Neural cell (in vitro differentiated cells): ENCODE results near the gene USP49.

Source experiments
- CTCF ChIP-seq: fragments of 450-650 bp; IDR thresholded peaks from 2 replicates; pipeline ENCODE4 v1.5.1; 2014; ENCODE audit warnings: antibody characterized with exemption, mild to moderate bottlenecking, moderate library complexity; ENCODE audit not compliant: poor library complexity, severe bottlenecking
- POLR2AphosphoS5 ChIP-seq: IDR thresholded peaks from 2 replicates; pipeline ENCODE4 v1.6.1; 2012
- TAF1 ChIP-seq: IDR thresholded peaks from 2 replicates; pipeline ENCODE4 v1.6.1; 2012; ENCODE audit warnings: low read depth

- no peak for TF ChIP-seq CTCF
- TF ChIP-seq TAF1: no peak
- no peak for TF ChIP-seq POLR2AphosphoS5
These were observed 5.7 kb upstream of the USP49 start for GRCh38 chr6:41900861-41901260.
